ENCODE results near the gene ANKRD37.

The ANKRD37 gene

GRCh38 chr4:185396724-185397385 is at the start of gene ANKRD37:
ANKRD37 (plus strand) TSS chr4:185396841; CDS start chr4:185396924, 83 bp downstream.
- Histone ChIP-seq H3K4me3 (peak within 1 kb of the TSS; percentile 82 to 86), H3K36me3 (peaks cover 14 to 29% (median 24%) of the 10 kb centered on the region in 3 donors), H3K27ac (peak within 1 kb of the TSS; percentile 100), H3K27me3 (no peaks in the 10 kb centered on the region), H3K4me1 (peaks cover 0 to 46% (median 19%) of the 10 kb centered on the region in 4 donors), H3K9me3 (no peaks in the 10 kb centered on the region)
- TF ChIP-seq CTCF (IDR thresholded peaks at IDR 0.05) = no peak
- peak in 1 of 2 donors; percentile 51 for DNase-seq
- intact Hi-C loops (cut with DNase I; ENCODE audit: low total_unique reads) = loop anchor here (5.0 kb wide), 1 partner anchor 195 kb away; the partner anchor contains the start of gene CFAP97

- intact Hi-C loops (cut with DNase I; ENCODE audit: low total_unique reads) = no loop called here
- Histone ChIP-seq H3K4me3 (no peak overlapping the region), H3K27me3 (no peaks in the 10 kb centered on the region), H3K4me1 (peaks cover 0 to 20% (median 7%) of the 10 kb centered on the region in 4 donors), H3K36me3 (peaks cover 4 to 43% (median 37%) of the 10 kb centered on the region in 3 donors), H3K9me3 (no peaks in the 10 kb centered on the region), H3K27ac (no peak overlapping the region)
- no peak for DNase-seq
- TF ChIP-seq CTCF (IDR thresholded peaks at IDR 0.05) = no peak
These were observed 49.6 kb upstream of the ANKRD37 start for GRCh38 chr4:185346975-185347601.

- TF ChIP-seq CTCF (IDR thresholded peaks at IDR 0.05) = no peak
- Histone ChIP-seq H3K36me3 (peaks cover 4 to 53% (median 44%) of the 10 kb centered on the region in 3 donors), H3K9me3 (no peaks in the 10 kb centered on the region)
These were observed 45.0 kb upstream of the ANKRD37 start for GRCh38 chr4:185351691-185352090.

GRCh38 chr4:185352202-185352601 is 44.4 kb upstream of the ANKRD37 start:
- Histone ChIP-seq H3K9me3 (no peaks in the 10 kb centered on the region), H3K27me3 (no peaks in the 10 kb centered on the region), H3K4me1 (peaks cover 0 to 9% (median 0%) of the 10 kb centered on the region in 4 donors), H3K36me3 (peaks cover 4 to 48% (median 40%) of the 10 kb centered on the region in 3 donors), H3K4me3 (no peak overlapping the region), H3K27ac (no peak overlapping the region)
- DNase-seq = no peak
- intact Hi-C loops (cut with DNase I; ENCODE audit: low total_unique reads) = no loop called here
- no peak for TF ChIP-seq CTCF (IDR thresholded peaks at IDR 0.05)

More at GRCh38 chr4:185351691-185352090, 45.0 kb upstream of the ANKRD37 start:
- intact Hi-C loops (cut with DNase I; ENCODE audit: low total_unique reads) = no loop called here
- Histone ChIP-seq H3K27ac (no peak overlapping the region), H3K4me3 (no peak overlapping the region), H3K4me1 (peaks cover 0 to 4% (median 0%) of the 10 kb centered on the region in 4 donors), H3K27me3 (no peaks in the 10 kb centered on the region)
- DNase-seq = no peak

GRCh38 chr4:185352741-185353140 is 43.9 kb upstream of the ANKRD37 start:
- no peak overlapping the region for H3K4me3 ChIP-seq
- H3K4me1 ChIP-seq = peaks cover 0 to 14% (median 0%) of the 10 kb centered on the region in 4 donors
- H3K27ac ChIP-seq = no peak overlapping the region
- peaks cover 4 to 45% (median 37%) of the 10 kb centered on the region in 3 donors for H3K36me3 ChIP-seq
- H3K27me3 ChIP-seq = no peaks in the 10 kb centered on the region
- DNase-seq = no peak
- TF ChIP-seq CTCF (IDR thresholded peaks at IDR 0.05) = no peak
- no peaks in the 10 kb centered on the region for H3K9me3 ChIP-seq
- intact Hi-C loops (cut with DNase I; ENCODE audit: low total_unique reads) = no loop called here
